GM19455 (cell line): ENCODE results near the gene ARHGAP40.

ENCODE experiments used
- ATAC-seq: cut with Tn5 transposase; IDR thresholded peaks from one replicate; pipeline ENCODE4 v1.9.1; 2021; ENCODE audit not compliant: unreplicated experiment

ARHGAP40 gene

GRCh38 chr20:38601216-38602184 lies at the start of gene ARHGAP40:
TSS of gene ARHGAP40 (plus strand) at chr20:38601809.
- ATAC-seq, result no peak

GRCh38 chr20:38554986-38555385 lies 46.6 kb upstream of the ARHGAP40 start:
- ATAC-seq, result no peak

- ATAC-seq, result no peak
These were observed 46.2 kb upstream of the ARHGAP40 start for GRCh38 chr20:38555395-38555794.

GRCh38 chr20:38557174-38557573 lies 44.4 kb upstream of the ARHGAP40 start:
- no peak for ATAC-seq

- no peak for ATAC-seq
These were observed 42.8 kb upstream of the ARHGAP40 start for GRCh38 chr20:38558596-38559360.

GRCh38 chr20:38559764-38560163 lies 41.8 kb upstream of the ARHGAP40 start:
- no peak for ATAC-seq

GRCh38 chr20:38563802-38564431 lies 37.7 kb upstream of the ARHGAP40 start:
- ATAC-seq, result no peak

- no peak for ATAC-seq
These were observed 36.9 kb upstream of the ARHGAP40 start for GRCh38 chr20:38564680-38565079.

- ATAC-seq, result no peak
These were observed 35.5 kb upstream of the ARHGAP40 start for GRCh38 chr20:38566036-38566598.

GRCh38 chr20:38569747-38570525 lies 31.7 kb upstream of the ARHGAP40 start:
- no peak for ATAC-seq

GRCh38 chr20:38573413-38573812 lies 28.2 kb upstream of the ARHGAP40 start:
- no peak for ATAC-seq

GRCh38 chr20:38579219-38579910 lies 22.2 kb upstream of the ARHGAP40 start:
- no peak for ATAC-seq

GRCh38 chr20:38579921-38580320 lies 21.7 kb upstream of the ARHGAP40 start:
- ATAC-seq, result no peak

GRCh38 chr20:38581013-38581412 lies 20.6 kb upstream of the ARHGAP40 start, which contains the start of gene ADIG:
TSS of gene ADIG (plus strand) at chr20:38581197. CDS start at chr20:38581251, 54 bp downstream.
- ATAC-seq, result no peak

- ATAC-seq, result no peak
These were observed 19.7 kb upstream of the ARHGAP40 start for GRCh38 chr20:38581830-38582358.

- no peak for ATAC-seq
These were observed 18.3 kb upstream of the ARHGAP40 start for GRCh38 chr20:38583306-38583705.

- no peak for ATAC-seq
These were observed 17.4 kb upstream of the ARHGAP40 start for GRCh38 chr20:38584099-38584763.

GRCh38 chr20:38585404-38586180 lies 16.0 kb upstream of the ARHGAP40 start:
- no peak for ATAC-seq
